Trophoblast cell (in vitro differentiated cells and primary cell): ENCODE measurements around the gene CSRP1.
"Not testable (repeated sequence)": the region's sequence is repeated elsewhere in the genome, so short reads cannot be mapped to it uniquely, and the experiment has no call there.

Experiments
- DNase-seq, 2 donors: peaks; one replicate each; pipeline ENCODE4 v3.0.0-alpha.2; 2016
- H2AFZ ChIP-seq: 2 replicates; pipeline ENCODE4 v1.6.1; 2013; ENCODE audit warnings: low read length, moderate library complexity, mild to moderate bottlenecking; ENCODE audit not compliant: insufficient read depth, poor library complexity
- H2AK5ac ChIP-seq: 2 replicates; pipeline ENCODE4 v1.6.1; 2013; ENCODE audit warnings: mild to moderate bottlenecking, low read length
- H2BK120ac ChIP-seq: 2 replicates; pipeline ENCODE4 v1.6.1; 2013; ENCODE audit warnings: low read length, mild to moderate bottlenecking, moderate library complexity; ENCODE audit not compliant: insufficient read depth, poor library complexity
- H2BK12ac ChIP-seq: 2 replicates; pipeline ENCODE4 v1.6.1; 2013; ENCODE audit warnings: mild to moderate bottlenecking, low read length, moderate library complexity
- H2BK5ac ChIP-seq: 2 replicates; pipeline ENCODE4 v1.6.1; 2013; ENCODE audit warnings: low read length, low read depth, moderate library complexity, mild to moderate bottlenecking; ENCODE audit not compliant: poor library complexity
- H3K14ac ChIP-seq: 2 replicates; pipeline ENCODE4 v1.6.1; 2013; ENCODE audit warnings: mild to moderate bottlenecking, low read length
- H3K18ac ChIP-seq: 2 replicates; pipeline ENCODE4 v1.6.1; 2013; ENCODE audit warnings: mild to moderate bottlenecking, low read length
- H3K23ac ChIP-seq: 2 replicates; pipeline ENCODE4 v1.6.1; 2013; ENCODE audit warnings: low read length
- H3K27ac ChIP-seq: 2 replicates; pipeline ENCODE4 v1.5.1; 2013; ENCODE audit warnings: low read depth, mild to moderate bottlenecking, inconsistent platforms, low read length, moderate library complexity
- H3K27me3 ChIP-seq: 2 replicates; pipeline ENCODE4 v1.6.1; 2013; ENCODE audit warnings: inconsistent platforms, mild to moderate bottlenecking, low read length, moderate library complexity; ENCODE audit not compliant: insufficient read depth
- H3K36me3 ChIP-seq, 2 experiments: 1 replicate in 1 of 2; 2 replicates in 1 of 2; pipeline ENCODE4 v1.6.1; 2013; ENCODE audit warnings: low read length in 2 of 2, mild to moderate bottlenecking in 2 of 2, moderate library complexity in 1 of 2; ENCODE audit not compliant: insufficient read depth in 2 of 2, control insufficient read depth in 1 of 2
- H3K4ac ChIP-seq: 2 replicates; pipeline ENCODE4 v1.6.1; 2013; ENCODE audit warnings: low read depth, mild to moderate bottlenecking, low read length, moderate library complexity
- H3K4me1 ChIP-seq, 2 experiments: 1 replicate in 1 of 2; 2 replicates in 1 of 2; pipeline ENCODE4 v1.6.1; 2013; ENCODE audit warnings: low read length in 2 of 2, mild to moderate bottlenecking in 2 of 2, moderate library complexity in 1 of 2; ENCODE audit not compliant: insufficient read depth in 2 of 2, control insufficient read depth in 1 of 2
- H3K4me2 ChIP-seq: 2 replicates; pipeline ENCODE4 v1.6.1; 2013; ENCODE audit warnings: inconsistent platforms, mild to moderate bottlenecking, low read length, moderate library complexity
- H3K4me3 ChIP-seq: 2 replicates; pipeline ENCODE4 v1.5.1; 2013; ENCODE audit warnings: mild to moderate bottlenecking, low read depth, low read length, inconsistent platforms
- H3K79me1 ChIP-seq: one replicate; pipeline ENCODE4 v1.6.1; 2013; ENCODE audit warnings: low read length
- H3K79me2 ChIP-seq: 2 replicates; pipeline ENCODE4 v1.6.1; 2013; ENCODE audit warnings: low read length, mild to moderate bottlenecking; ENCODE audit not compliant: control insufficient read depth, insufficient read depth, poor library complexity
- H3K9ac ChIP-seq: 2 replicates; pipeline ENCODE4 v1.6.1; 2013; ENCODE audit warnings: mild to moderate bottlenecking, low read length
- H3K9me3 ChIP-seq: 2 replicates; pipeline ENCODE4 v1.6.1; 2013; ENCODE audit warnings: low read depth, mild to moderate bottlenecking, control low read depth, inconsistent platforms, low read length; ENCODE audit not compliant: insufficient read depth
- H4K12ac ChIP-seq: 2 replicates; pipeline ENCODE4 v1.6.1; 2013; ENCODE audit warnings: low read depth, mild to moderate bottlenecking, low read length, moderate library complexity
- H4K8ac ChIP-seq: 2 replicates; pipeline ENCODE4 v1.6.1; 2013; ENCODE audit warnings: low read depth, mild to moderate bottlenecking, low read length, moderate library complexity
- H4K91ac ChIP-seq: one replicate; pipeline ENCODE4 v1.6.1; 2013; ENCODE audit warnings: low read depth, mild to moderate bottlenecking, low read length, moderate library complexity
- WGBS: extraction: QIAGEN DNeasy Blood & Tissue Kit; methylation state at CpG from one replicate; pipeline ENCODE4 v1.1.7; 2013; ENCODE audit warnings: missing lambda C conversion rate; ENCODE audit not compliant: insufficient read length, insufficient coverage; ENCODE audit errors: extremely low coverage; 5-methylcytosine and 5-hydroxymethylcytosine counted together

Gene CSRP1

GRCh38 chr1:201475130-201475529 lies 31.8 kb downstream of the CSRP1 start:
- Histone ChIP-seq H4K12ac (no peak overlapping the region), H3K27me3 (no peaks in the 10 kb centered on the region), H3K4me2 (no peak overlapping the region), H2BK120ac (no peak overlapping the region), H3K4me1 (peaks cover 2 to 5% of the 10 kb centered on the region in 2 experiments), H3K23ac (no peak overlapping the region), H3K27ac (no peak overlapping the region), H2AFZ (no peak overlapping the region), H3K4me3 (no peak overlapping the region), H2BK5ac (no peak overlapping the region), H3K79me1 (peaks cover under 1% of the 10 kb centered on the region), H3K9ac (no peak overlapping the region), H3K18ac (no peak overlapping the region), H4K8ac (no peak overlapping the region), H3K79me2 (no peaks in the 10 kb centered on the region), H2BK12ac (no peak overlapping the region), H4K91ac (no peak overlapping the region), H3K36me3 (no peaks in the 10 kb centered on the region), H3K4ac (no peak overlapping the region), H2AK5ac (no peak overlapping the region), H3K9me3 (no peaks in the 10 kb centered on the region), H3K14ac (no peak overlapping the region)
- peak; percentile 51 to 71 for DNase-seq
- no CpG with 5 or more reads among the region's 2 CpGs for WGBS

- WGBS = no CpG with 5 or more reads among the region's 2 CpGs
- H2AFZ ChIP-seq = no peak overlapping the region
These were observed 33.6 kb downstream of the CSRP1 start for GRCh38 chr1:201473296-201473695.

GRCh38 chr1:201472321-201472720 lies 34.6 kb downstream of the CSRP1 start:
- not testable (repeated sequence) for H2BK120ac ChIP-seq, H3K4ac ChIP-seq, H3K23ac ChIP-seq, H3K4me3 ChIP-seq, H3K14ac ChIP-seq, H3K9me3 ChIP-seq, H4K12ac ChIP-seq, H3K27ac ChIP-seq, H2BK5ac ChIP-seq, H2AK5ac ChIP-seq, H3K9ac ChIP-seq, DNase-seq, H2AFZ ChIP-seq, H3K18ac ChIP-seq, H2BK12ac ChIP-seq, H4K91ac ChIP-seq, H3K27me3 ChIP-seq, H3K36me3 ChIP-seq, H3K4me2 ChIP-seq, H4K8ac ChIP-seq
- Histone ChIP-seq H3K79me1 (peaks cover 21% of the 10 kb centered on the region), H3K4me1 (peaks cover 10 to 12% of the 10 kb centered on the region in 2 experiments), H3K79me2 (peaks cover 16% of the 10 kb centered on the region)
- no CpG with 5 or more reads among the region's 8 CpGs for WGBS

More at GRCh38 chr1:201473296-201473695, 33.6 kb downstream of the CSRP1 start:
- Histone ChIP-seq H3K18ac (no peak overlapping the region), H3K4me2 (no peak overlapping the region), H3K4ac (no peak overlapping the region), H3K23ac (no peak overlapping the region), H3K9ac (no peak overlapping the region), H3K4me1 (peaks cover 8 to 10% of the 10 kb centered on the region in 2 experiments), H2BK5ac (no peak overlapping the region), H3K79me1 (peaks cover 13% of the 10 kb centered on the region), H3K14ac (no peak overlapping the region), H4K12ac (no peak overlapping the region), H3K4me3 (no peak overlapping the region), H3K36me3 (no peaks in the 10 kb centered on the region), H3K27ac (no peak overlapping the region), H2BK12ac (no peak overlapping the region), H3K79me2 (peaks cover 7% of the 10 kb centered on the region), H4K8ac (no peak overlapping the region), H2BK120ac (no peak overlapping the region), H3K9me3 (no peaks in the 10 kb centered on the region), H3K27me3 (no peaks in the 10 kb centered on the region), H2AK5ac (no peak overlapping the region), H4K91ac (no peak overlapping the region)
- no peak for DNase-seq

- no peak overlapping the region for H2BK5ac ChIP-seq
- peaks cover 0 to 1% of the 10 kb centered on the region in 2 experiments for H3K36me3 ChIP-seq
- no peak overlapping the region for H2BK12ac ChIP-seq
- H3K4me2 ChIP-seq = no peak overlapping the region
- no peak overlapping the region for H3K14ac ChIP-seq
- no peaks in the 10 kb centered on the region for H3K27me3 ChIP-seq
- H3K79me1 ChIP-seq = peaks cover 21% of the 10 kb centered on the region
- no peak overlapping the region for H3K27ac ChIP-seq
- H3K23ac ChIP-seq = no peak overlapping the region
- no peak overlapping the region for H4K8ac ChIP-seq
- H3K9me3 ChIP-seq = no peaks in the 10 kb centered on the region
- no CpG with 5 or more reads among the region's 3 CpGs for WGBS
- H3K4me1 ChIP-seq = peaks cover 10 to 13% of the 10 kb centered on the region in 2 experiments
- H3K79me2 ChIP-seq = peaks cover 16% of the 10 kb centered on the region
- no peak overlapping the region for H3K4me3 ChIP-seq
- H3K9ac ChIP-seq = no peak overlapping the region
- no peak overlapping the region for H2BK120ac ChIP-seq
- peak overlapping the region; percentile 53 for H2AK5ac ChIP-seq
- no peak for DNase-seq
- H2AFZ ChIP-seq = no peak overlapping the region
- H3K4ac ChIP-seq = no peak overlapping the region
- no peak overlapping the region for H4K12ac ChIP-seq
- no peak overlapping the region for H3K18ac ChIP-seq
- no peak overlapping the region for H4K91ac ChIP-seq
These were observed 35.2 kb downstream of the CSRP1 start for GRCh38 chr1:201471772-201472171.
